ENCODE results near the gene WDR17. TPM values are rescaled to one million over a fixed set of nuclear protein-coding genes. Genes with fewer than 3 reads are reported as not detected.

Gene WDR17
- total and polyA plus RNA-seq, 2 of the 8 experiments (the other 6 are each of a cell fraction or from before 2014, with no cell fraction given) = 1.4 to 3.3 TPM

DNA sequence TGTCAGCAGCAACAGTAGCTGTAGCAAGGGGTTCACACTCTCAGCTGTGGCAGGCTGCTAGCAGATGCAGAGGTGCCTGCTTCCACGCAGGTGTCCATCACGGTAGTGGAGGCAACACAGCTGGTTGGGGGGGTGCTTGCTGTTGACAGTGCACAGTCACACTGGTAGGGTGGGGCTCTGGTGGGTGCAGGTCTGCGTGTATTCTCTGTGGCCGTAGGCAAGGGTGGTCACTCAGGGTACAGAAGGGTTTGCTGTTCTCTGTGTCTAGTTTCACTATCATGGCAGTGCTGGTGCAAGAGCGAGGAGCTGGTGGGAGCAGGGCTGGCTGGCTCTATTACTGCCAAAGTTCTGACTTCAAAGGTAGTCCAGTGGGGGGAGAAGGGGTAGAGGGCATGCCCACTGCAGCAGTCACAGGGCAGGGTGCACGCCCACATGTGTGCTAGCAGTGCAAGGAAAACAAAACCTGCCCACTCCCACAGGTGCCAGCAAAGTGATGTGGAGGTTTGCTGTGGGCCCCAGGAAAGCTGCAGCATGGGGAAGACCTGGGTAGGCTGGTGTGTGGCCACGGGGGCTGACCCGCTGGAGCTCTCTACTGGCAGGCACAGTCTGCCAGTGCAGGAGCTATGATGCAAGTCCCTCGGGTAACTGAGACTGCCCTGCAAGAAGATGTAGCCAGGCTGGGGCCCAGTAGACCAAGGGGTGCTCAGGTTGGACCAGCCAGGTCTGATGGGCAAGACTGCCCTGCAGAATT is 21.6 kb upstream of the WDR17 start (continued):
- TF ChIP-seq, protein P1, sequence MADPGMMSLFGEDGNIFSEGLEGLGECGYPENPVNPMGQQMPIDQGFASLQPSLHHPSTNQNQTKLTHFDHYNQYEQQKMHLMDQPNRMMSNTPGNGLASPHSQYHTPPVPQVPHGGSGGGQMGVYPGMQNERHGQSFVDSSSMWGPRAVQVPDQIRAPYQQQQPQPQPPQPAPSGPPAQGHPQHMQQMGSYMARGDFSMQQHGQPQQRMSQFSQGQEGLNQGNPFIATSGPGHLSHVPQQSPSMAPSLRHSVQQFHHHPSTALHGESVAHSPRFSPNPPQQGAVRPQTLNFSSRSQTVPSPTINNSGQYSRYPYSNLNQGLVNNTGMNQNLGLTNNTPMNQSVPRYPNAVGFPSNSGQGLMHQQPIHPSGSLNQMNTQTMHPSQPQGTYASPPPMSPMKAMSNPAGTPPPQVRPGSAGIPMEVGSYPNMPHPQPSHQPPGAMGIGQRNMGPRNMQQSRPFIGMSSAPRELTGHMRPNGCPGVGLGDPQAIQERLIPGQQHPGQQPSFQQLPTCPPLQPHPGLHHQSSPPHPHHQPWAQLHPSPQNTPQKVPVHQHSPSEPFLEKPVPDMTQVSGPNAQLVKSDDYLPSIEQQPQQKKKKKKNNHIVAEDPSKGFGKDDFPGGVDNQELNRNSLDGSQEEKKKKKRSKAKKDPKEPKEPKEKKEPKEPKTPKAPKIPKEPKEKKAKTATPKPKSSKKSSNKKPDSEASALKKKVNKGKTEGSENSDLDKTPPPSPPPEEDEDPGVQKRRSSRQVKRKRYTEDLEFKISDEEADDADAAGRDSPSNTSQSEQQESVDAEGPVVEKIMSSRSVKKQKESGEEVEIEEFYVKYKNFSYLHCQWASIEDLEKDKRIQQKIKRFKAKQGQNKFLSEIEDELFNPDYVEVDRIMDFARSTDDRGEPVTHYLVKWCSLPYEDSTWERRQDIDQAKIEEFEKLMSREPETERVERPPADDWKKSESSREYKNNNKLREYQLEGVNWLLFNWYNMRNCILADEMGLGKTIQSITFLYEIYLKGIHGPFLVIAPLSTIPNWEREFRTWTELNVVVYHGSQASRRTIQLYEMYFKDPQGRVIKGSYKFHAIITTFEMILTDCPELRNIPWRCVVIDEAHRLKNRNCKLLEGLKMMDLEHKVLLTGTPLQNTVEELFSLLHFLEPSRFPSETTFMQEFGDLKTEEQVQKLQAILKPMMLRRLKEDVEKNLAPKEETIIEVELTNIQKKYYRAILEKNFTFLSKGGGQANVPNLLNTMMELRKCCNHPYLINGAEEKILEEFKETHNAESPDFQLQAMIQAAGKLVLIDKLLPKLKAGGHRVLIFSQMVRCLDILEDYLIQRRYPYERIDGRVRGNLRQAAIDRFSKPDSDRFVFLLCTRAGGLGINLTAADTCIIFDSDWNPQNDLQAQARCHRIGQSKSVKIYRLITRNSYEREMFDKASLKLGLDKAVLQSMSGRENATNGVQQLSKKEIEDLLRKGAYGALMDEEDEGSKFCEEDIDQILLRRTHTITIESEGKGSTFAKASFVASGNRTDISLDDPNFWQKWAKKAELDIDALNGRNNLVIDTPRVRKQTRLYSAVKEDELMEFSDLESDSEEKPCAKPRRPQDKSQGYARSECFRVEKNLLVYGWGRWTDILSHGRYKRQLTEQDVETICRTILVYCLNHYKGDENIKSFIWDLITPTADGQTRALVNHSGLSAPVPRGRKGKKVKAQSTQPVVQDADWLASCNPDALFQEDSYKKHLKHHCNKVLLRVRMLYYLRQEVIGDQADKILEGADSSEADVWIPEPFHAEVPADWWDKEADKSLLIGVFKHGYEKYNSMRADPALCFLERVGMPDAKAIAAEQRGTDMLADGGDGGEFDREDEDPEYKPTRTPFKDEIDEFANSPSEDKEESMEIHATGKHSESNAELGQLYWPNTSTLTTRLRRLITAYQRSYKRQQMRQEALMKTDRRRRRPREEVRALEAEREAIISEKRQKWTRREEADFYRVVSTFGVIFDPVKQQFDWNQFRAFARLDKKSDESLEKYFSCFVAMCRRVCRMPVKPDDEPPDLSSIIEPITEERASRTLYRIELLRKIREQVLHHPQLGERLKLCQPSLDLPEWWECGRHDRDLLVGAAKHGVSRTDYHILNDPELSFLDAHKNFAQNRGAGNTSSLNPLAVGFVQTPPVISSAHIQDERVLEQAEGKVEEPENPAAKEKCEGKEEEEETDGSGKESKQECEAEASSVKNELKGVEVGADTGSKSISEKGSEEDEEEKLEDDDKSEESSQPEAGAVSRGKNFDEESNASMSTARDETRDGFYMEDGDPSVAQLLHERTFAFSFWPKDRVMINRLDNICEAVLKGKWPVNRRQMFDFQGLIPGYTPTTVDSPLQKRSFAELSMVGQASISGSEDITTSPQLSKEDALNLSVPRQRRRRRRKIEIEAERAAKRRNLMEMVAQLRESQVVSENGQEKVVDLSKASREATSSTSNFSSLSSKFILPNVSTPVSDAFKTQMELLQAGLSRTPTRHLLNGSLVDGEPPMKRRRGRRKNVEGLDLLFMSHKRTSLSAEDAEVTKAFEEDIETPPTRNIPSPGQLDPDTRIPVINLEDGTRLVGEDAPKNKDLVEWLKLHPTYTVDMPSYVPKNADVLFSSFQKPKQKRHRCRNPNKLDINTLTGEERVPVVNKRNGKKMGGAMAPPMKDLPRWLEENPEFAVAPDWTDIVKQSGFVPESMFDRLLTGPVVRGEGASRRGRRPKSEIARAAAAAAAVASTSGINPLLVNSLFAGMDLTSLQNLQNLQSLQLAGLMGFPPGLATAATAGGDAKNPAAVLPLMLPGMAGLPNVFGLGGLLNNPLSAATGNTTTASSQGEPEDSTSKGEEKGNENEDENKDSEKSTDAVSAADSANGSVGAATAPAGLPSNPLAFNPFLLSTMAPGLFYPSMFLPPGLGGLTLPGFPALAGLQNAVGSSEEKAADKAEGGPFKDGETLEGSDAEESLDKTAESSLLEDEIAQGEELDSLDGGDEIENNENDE (IDR thresholded peaks at IDR 0.05; ENCODE audit: insufficient replicate concordance, low read length) = no peak
- TF ChIP-seq TAF1 (IDR thresholded peaks at IDR 0.05; ENCODE audit: low read depth, low read length) (no peak), SAP30 (IDR thresholded peaks at IDR 0.05; ENCODE audit: insufficient read depth, insufficient replicate concordance, low read length) (no peak), CEBPB (IDR thresholded peaks at IDR 0.05; ENCODE audit: low read depth, low read length) (no peak), SRF (IDR thresholded peaks at IDR 0.05; ENCODE audit: low read depth, low read length) (no peak), FOSL1 (IDR thresholded peaks at IDR 0.05; ENCODE audit: insufficient read depth, low read depth, low read length) (no peak), SP1 (IDR thresholded peaks at IDR 0.05; ENCODE audit: low read depth, low read length) (no peak), SP4 (IDR thresholded peaks at IDR 0.05; ENCODE audit: low read length) (no peak), HDAC2 (IDR thresholded peaks at IDR 0.05; ENCODE audit: borderline replicate concordance in 1 of 2, low read depth in 2 of 2, low read length in 2 of 2) (no peak), EP300 (IDR thresholded peaks at IDR 0.05; ENCODE audit: borderline replicate concordance in 1 of 2, low read depth in 2 of 2, low read length in 2 of 2) (no peak)
